ENCODE results near the gene KSR1. TPM values are rescaled to one million over a fixed set of nuclear protein-coding genes. Genes with fewer than 3 reads are reported as not detected.
A peak's percentile ranks its signal among the peaks of the same experiment; 100 is the strongest.

The KSR1 gene
- total and polyA plus RNA-seq, 9 of the 15 experiments (the other 6 are each of a cell fraction or from before 2014, with no cell fraction given): 1.4 to 51.7 (median 18.4) TPM

DNA sequence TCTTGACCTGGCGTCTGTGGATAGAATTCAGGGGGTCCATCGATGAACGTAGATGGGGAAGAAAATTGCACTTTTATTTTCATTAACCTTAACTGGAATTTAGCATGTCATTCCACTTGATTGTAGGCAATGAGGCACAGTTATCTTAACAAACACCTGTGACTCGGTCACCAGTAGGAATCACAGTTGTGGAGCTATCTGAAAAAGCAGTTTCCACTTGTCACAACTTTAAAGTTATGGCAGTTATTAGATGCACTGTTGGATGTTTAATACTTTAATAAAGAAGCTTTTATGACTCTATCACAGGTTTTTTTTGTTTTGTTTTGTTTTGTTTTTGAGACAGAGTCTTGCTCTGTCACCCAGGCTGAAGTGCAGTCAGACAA is 91.0 kb downstream of the KSR1 start (continued):
- TF ChIP-seq, protein P1, sequence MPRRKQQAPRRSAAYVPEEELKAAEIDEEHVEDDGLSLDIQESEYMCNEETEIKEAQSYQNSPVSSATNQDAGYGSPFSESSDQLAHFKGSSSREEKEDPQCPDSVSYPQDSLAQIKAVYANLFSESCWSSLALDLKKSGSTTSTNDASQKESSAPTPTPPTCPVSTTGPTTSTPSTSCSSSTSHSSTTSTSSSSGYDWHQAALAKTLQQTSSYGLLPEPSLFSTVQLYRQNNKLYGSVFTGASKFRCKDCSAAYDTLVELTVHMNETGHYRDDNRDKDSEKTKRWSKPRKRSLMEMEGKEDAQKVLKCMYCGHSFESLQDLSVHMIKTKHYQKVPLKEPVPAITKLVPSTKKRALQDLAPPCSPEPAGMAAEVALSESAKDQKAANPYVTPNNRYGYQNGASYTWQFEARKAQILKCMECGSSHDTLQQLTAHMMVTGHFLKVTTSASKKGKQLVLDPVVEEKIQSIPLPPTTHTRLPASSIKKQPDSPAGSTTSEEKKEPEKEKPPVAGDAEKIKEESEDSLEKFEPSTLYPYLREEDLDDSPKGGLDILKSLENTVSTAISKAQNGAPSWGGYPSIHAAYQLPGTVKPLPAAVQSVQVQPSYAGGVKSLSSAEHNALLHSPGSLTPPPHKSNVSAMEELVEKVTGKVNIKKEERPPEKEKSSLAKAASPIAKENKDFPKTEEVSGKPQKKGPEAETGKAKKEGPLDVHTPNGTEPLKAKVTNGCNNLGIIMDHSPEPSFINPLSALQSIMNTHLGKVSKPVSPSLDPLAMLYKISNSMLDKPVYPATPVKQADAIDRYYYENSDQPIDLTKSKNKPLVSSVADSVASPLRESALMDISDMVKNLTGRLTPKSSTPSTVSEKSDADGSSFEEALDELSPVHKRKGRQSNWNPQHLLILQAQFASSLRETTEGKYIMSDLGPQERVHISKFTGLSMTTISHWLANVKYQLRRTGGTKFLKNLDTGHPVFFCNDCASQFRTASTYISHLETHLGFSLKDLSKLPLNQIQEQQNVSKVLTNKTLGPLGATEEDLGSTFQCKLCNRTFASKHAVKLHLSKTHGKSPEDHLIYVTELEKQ (CRISPR knock-in tag; IDR thresholded peaks at IDR 0.05): no peak
- no peak for TF ChIP-seq ZNF384 (IDR thresholded peaks at IDR 0.05; ENCODE audit: low read depth, low read length)
- no peak for TF ChIP-seq CHD4 (IDR thresholded peaks at IDR 0.05; ENCODE audit: insufficient read depth, insufficient replicate concordance, low read depth, low read length, poor library complexity, severe bottlenecking)
- no peak for TF ChIP-seq ZNF133 (CRISPR knock-in tag; IDR thresholded peaks at IDR 0.05)
- TF ChIP-seq ZBTB17 (CRISPR knock-in tag; IDR thresholded peaks at IDR 0.05): no peak
- TF ChIP-seq SOX6 (IDR thresholded peaks at IDR 0.05): peak; percentile 68
- TF ChIP-seq PML (IDR thresholded peaks at IDR 0.05; ENCODE audit: low read length): peak; percentile 77
- TF ChIP-seq RBM14 (IDR thresholded peaks at IDR 0.05; ENCODE audit: borderline replicate concordance, insufficient read depth, low read depth, low read length): no peak
- peak; percentile 96 for TF ChIP-seq ARID1B (IDR thresholded peaks at IDR 0.05)
- TF ChIP-seq HDAC2 (IDR thresholded peaks at IDR 0.05): peak; percentile 91
- TF ChIP-seq ILF3 (IDR thresholded peaks at IDR 0.05; ENCODE audit: borderline replicate concordance): no peak
- no peak for TF ChIP-seq MCM2 (IDR thresholded peaks at IDR 0.05; ENCODE audit: low read depth)
- no peak for TF ChIP-seq PTTG1 (tag; IDR thresholded peaks at IDR 0.05; ENCODE audit: low read depth)
- no peak for TF ChIP-seq ZNF707 (CRISPR knock-in tag; conservative IDR thresholded peaks at IDR 0.05)
- peak; percentile 61 for TF ChIP-seq NEUROD1 (IDR thresholded peaks at IDR 0.05; ENCODE audit: borderline replicate concordance, low read depth, low read length, partially characterized antibody)
- TF ChIP-seq EP300 (IDR thresholded peaks at IDR 0.05; ENCODE audit: low read length): peak; percentile 90
- no peak for TF ChIP-seq MEF2A (IDR thresholded peaks at IDR 0.05; ENCODE audit: control insufficient read depth, low read depth, low read length)
- no peak for TF ChIP-seq HCFC1 (IDR thresholded peaks at IDR 0.05; ENCODE audit: low read depth, low read length)
- TF ChIP-seq FOXJ2 (tag; IDR thresholded peaks at IDR 0.05): no peak
- TF ChIP-seq, protein P2, sequence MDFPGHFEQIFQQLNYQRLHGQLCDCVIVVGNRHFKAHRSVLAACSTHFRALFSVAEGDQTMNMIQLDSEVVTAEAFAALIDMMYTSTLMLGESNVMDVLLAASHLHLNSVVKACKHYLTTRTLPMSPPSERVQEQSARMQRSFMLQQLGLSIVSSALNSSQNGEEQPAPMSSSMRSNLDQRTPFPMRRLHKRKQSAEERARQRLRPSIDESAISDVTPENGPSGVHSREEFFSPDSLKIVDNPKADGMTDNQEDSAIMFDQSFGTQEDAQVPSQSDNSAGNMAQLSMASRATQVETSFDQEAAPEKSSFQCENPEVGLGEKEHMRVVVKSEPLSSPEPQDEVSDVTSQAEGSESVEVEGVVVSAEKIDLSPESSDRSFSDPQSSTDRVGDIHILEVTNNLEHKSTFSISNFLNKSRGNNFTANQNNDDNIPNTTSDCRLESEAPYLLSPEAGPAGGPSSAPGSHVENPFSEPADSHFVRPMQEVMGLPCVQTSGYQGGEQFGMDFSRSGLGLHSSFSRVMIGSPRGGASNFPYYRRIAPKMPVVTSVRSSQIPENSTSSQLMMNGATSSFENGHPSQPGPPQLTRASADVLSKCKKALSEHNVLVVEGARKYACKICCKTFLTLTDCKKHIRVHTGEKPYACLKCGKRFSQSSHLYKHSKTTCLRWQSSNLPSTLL (IDR thresholded peaks at IDR 0.05): no peak
- TF ChIP-seq, protein P3, sequence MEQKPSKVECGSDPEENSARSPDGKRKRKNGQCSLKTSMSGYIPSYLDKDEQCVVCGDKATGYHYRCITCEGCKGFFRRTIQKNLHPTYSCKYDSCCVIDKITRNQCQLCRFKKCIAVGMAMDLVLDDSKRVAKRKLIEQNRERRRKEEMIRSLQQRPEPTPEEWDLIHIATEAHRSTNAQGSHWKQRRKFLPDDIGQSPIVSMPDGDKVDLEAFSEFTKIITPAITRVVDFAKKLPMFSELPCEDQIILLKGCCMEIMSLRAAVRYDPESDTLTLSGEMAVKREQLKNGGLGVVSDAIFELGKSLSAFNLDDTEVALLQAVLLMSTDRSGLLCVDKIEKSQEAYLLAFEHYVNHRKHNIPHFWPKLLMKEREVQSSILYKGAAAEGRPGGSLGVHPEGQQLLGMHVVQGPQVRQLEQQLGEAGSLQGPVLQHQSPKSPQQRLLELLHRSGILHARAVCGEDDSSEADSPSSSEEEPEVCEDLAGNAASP (IDR thresholded peaks at IDR 0.05): no peak
- TF ChIP-seq SMARCE1 (IDR thresholded peaks at IDR 0.05): peak; percentile 77; the same call in 1 of the 2 replicates
- TF ChIP-seq NCOR1 (IDR thresholded peaks at IDR 0.05): peak; percentile 87
- no peak for TF ChIP-seq SUPT5H (IDR thresholded peaks at IDR 0.05)
